GM12892 (cell line): Measurements from ENCODE around the gene CDC42BPB.

ENCODE experiments used
- POLR2A ChIP-seq: IDR thresholded peaks from 2 replicates; pipeline ENCODE4 v1.6.1; 2011; ENCODE audit warnings: low read depth, low read length, control low read depth
- POLR2AphosphoS5 ChIP-seq: IDR thresholded peaks from 2 replicates; pipeline ENCODE4 v1.6.1; 2011; ENCODE audit warnings: low read depth, low read length, control low read depth

GRCh38 chr14:102910442-102910841, 146.9 kb downstream of the CDC42BPB start:
- TF ChIP-seq POLR2A = no peak; the same call in 1 of the 2 replicates
- TF ChIP-seq POLR2AphosphoS5 = no peak; the same call in 1 of the 2 replicates
